Skeletal muscle tissue (tissue), 4 donors: ENCODE data around the gene CCDC12. TPM values are rescaled to one million over a fixed set of nuclear protein-coding genes. Genes with fewer than 3 reads are reported as not detected.

ENCODE experiments used
- H3K27ac ChIP-seq: one replicate; pipeline ENCODE4 v1.7.0; 2013; ENCODE audit warnings: mild to moderate bottlenecking, low read depth, low read length, inconsistent platforms
- H3K27me3 ChIP-seq, 3 donors: one replicate each; pipeline ENCODE4 v1.7.0; 2013; ENCODE audit warnings: low read length in 3 of 3; ENCODE audit not compliant: control insufficient read depth in 3 of 3, insufficient read depth in 3 of 3
- H3K36me3 ChIP-seq, 3 donors: one replicate each; pipeline ENCODE4 v1.7.0; 2013; ENCODE audit warnings: low read length in 3 of 3; ENCODE audit not compliant: control insufficient read depth in 3 of 3, insufficient read depth in 3 of 3
- H3K4me1 ChIP-seq, 3 donors: one replicate each; pipeline ENCODE4 v1.7.0; 2013; ENCODE audit warnings: low read length in 3 of 3, mild to moderate bottlenecking in 3 of 3; ENCODE audit not compliant: control insufficient read depth in 3 of 3, insufficient read depth in 3 of 3
- H3K4me3 ChIP-seq, 3 donors: one replicate each; pipeline ENCODE4 v1.7.0; 2013; ENCODE audit warnings: low read length in 3 of 3
- H3K9ac ChIP-seq, 3 donors: one replicate each; pipeline ENCODE4 v1.7.0; 2013; ENCODE audit warnings: low read length in 3 of 3, mild to moderate bottlenecking in 3 of 3, moderate library complexity in 2 of 3, low read depth in 1 of 3
- H3K9me3 ChIP-seq, 3 donors: one replicate each; pipeline ENCODE4 v1.7.0; 2013; ENCODE audit warnings: low read length in 3 of 3; ENCODE audit not compliant: control insufficient read depth in 3 of 3
- total RNA-seq: library from RNA; depleted of rRNA; stranded (reverse); fragments of >200 nt; gene quantifications from one replicate; pipeline ENCODE4 v1.2.3, GENCODE V29; 2014
- donor health status: Osteomylitis.

Gene CCDC12
- total RNA-seq, 1 donor from 2014 or later = 27.1 TPM

- H3K27me3 ChIP-seq = no peaks in the 10 kb centered on the region
- H3K27ac ChIP-seq = no peak overlapping the region
- no peaks in the 10 kb centered on the region for H3K9me3 ChIP-seq
- no peak overlapping the region for H3K4me3 ChIP-seq
- peaks cover 11 to 19% (median 19%) of the 10 kb centered on the region in 3 donors for H3K4me1 ChIP-seq
- H3K9ac ChIP-seq = peak overlapping the region in 1 of 3 donors; percentile 16
- peaks cover 13 to 21% (median 16%) of the 10 kb centered on the region in 3 donors for H3K36me3 ChIP-seq
These were observed 31.8 kb upstream of the CCDC12 start for GRCh38 chr3:47008234-47008796.

- Histone ChIP-seq H3K9ac (no peak overlapping the region), H3K36me3 (peaks cover 16 to 26% (median 20%) of the 10 kb centered on the region in 3 donors)
These were observed 31.1 kb upstream of the CCDC12 start for GRCh38 chr3:47007482-47008233.

GRCh38 chr3:47007001-47007400, 30.5 kb upstream of the CCDC12 start:
- Histone ChIP-seq H3K4me1 (peaks cover 8 to 17% (median 11%) of the 10 kb centered on the region in 3 donors), H3K9ac (no peak overlapping the region), H3K4me3 (no peak overlapping the region), H3K27me3 (no peaks in the 10 kb centered on the region), H3K27ac (no peak overlapping the region), H3K36me3 (peaks cover 16 to 30% (median 19%) of the 10 kb centered on the region in 3 donors), H3K9me3 (no peaks in the 10 kb centered on the region)

More at GRCh38 chr3:47007482-47008233, 31.1 kb upstream of the CCDC12 start:
- Histone ChIP-seq H3K4me3 (no peak overlapping the region), H3K4me1 (peaks cover 10 to 17% (median 16%) of the 10 kb centered on the region in 3 donors), H3K27ac (no peak overlapping the region), H3K9me3 (no peaks in the 10 kb centered on the region), H3K27me3 (no peaks in the 10 kb centered on the region)

GRCh38 chr3:47006145-47006651, 29.7 kb upstream of the CCDC12 start:
- H3K36me3 ChIP-seq = peaks cover 19 to 38% (median 24%) of the 10 kb centered on the region in 3 donors
- no peak overlapping the region for H3K4me3 ChIP-seq
- no peaks in the 10 kb centered on the region for H3K27me3 ChIP-seq
- peaks cover 8 to 17% (median 11%) of the 10 kb centered on the region in 3 donors for H3K4me1 ChIP-seq
- no peak overlapping the region for H3K27ac ChIP-seq
- no peak overlapping the region for H3K9ac ChIP-seq
- no peaks in the 10 kb centered on the region for H3K9me3 ChIP-seq

GRCh38 chr3:47005212-47006144, 28.9 kb upstream of the CCDC12 start:
- Histone ChIP-seq H3K36me3 (peaks cover 21 to 43% (median 25%) of the 10 kb centered on the region in 3 donors), H3K9ac (no peak overlapping the region), H3K9me3 (no peaks in the 10 kb centered on the region), H3K4me1 (peaks cover 8 to 17% (median 11%) of the 10 kb centered on the region in 3 donors), H3K27me3 (no peaks in the 10 kb centered on the region), H3K27ac (no peak overlapping the region), H3K4me3 (no peak overlapping the region)

DNA sequence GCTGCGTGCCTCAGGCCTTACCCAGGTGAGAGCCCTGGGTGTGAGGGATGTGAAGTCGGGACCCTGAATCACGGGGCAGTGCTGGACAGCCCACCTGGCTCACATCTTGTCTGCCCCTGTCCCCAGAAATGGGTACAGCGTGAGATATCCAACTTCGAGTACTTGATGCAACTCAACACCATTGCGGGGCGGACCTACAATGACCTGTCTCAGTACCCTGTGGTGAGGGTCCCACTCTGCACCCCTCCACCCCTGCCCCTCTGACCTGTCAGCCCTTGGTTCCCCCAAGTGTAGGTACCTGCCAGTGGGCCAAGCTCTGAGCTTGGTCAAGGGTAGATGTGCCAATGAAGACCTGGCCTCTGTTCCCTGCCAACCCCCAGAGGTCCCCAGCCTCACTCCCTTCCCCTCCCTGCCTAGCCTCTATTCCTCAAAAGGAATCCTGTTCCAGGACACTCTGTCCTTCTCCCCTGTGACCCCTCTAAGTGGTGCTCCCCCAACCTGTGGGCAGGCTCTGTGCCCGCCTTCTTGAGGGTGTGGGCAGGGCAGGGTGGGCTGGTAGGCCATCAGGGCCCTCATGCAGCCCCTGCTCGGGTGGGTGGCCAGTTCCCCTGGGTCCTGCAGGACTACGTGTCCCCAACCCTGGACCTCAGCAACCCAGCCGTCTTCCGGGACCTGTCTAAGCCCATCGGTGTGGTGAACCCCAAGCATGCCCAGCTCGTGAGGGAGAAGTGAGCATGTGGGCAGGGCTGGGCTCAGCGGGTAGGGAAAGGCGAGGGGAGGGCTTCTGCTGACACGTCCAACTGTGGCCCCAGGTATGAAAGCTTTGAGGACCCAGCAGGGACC, 28.0 kb upstream of the CCDC12 start:
- peaks cover 21 to 43% (median 28%) of the 10 kb centered on the region in 3 donors for H3K36me3 ChIP-seq
- no peak overlapping the region for H3K27ac ChIP-seq
- no peaks in the 10 kb centered on the region for H3K27me3 ChIP-seq
- H3K4me1 ChIP-seq = peaks cover 4 to 8% (median 4%) of the 10 kb centered on the region in 3 donors
- H3K9me3 ChIP-seq = no peaks in the 10 kb centered on the region
- H3K4me3 ChIP-seq = no peak overlapping the region
- H3K9ac ChIP-seq = no peak overlapping the region

- Histone ChIP-seq H3K9me3 (no peaks in the 10 kb centered on the region), H3K27ac (no peak overlapping the region), H3K27me3 (no peaks in the 10 kb centered on the region), H3K4me1 (peaks cover 2 to 3% (median 2%) of the 10 kb centered on the region in 3 donors), H3K9ac (no peak overlapping the region), H3K4me3 (no peak overlapping the region), H3K36me3 (peaks cover 21 to 43% (median 30%) of the 10 kb centered on the region in 3 donors)
These were observed 27.2 kb upstream of the CCDC12 start for GRCh38 chr3:47003461-47004368.

DNA sequence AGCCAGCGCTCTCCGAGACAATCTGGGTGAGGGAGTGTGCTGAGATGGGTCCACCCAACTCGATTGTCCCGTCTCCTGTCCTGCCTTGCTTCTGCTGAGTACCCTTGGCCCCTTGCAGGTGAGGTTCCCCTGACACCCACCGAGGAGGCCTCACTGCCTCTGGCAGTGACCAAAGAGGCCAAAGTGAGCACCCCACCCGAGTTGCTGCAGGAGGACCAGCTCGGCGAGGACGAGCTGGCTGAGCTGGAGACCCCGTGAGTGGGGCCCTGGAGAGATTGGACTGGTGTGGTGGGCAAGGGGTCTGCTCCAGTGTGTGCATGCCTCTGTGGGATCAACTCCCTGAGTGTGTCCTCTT, 26.5 kb upstream of the CCDC12 start:
- H3K27ac ChIP-seq = no peak overlapping the region
- no peak overlapping the region for H3K9ac ChIP-seq
- H3K27me3 ChIP-seq = no peaks in the 10 kb centered on the region
- H3K4me1 ChIP-seq = peaks cover 0 to 4% (median 2%) of the 10 kb centered on the region in 3 donors
- peaks cover 21 to 43% (median 30%) of the 10 kb centered on the region in 3 donors for H3K36me3 ChIP-seq
- no peak overlapping the region for H3K4me3 ChIP-seq
- H3K9me3 ChIP-seq = no peaks in the 10 kb centered on the region
